Measurements from ENCODE around the gene GUCD1.

Gene GUCD1

GRCh38 chr22:24523873-24524272 lies 31.1 kb downstream of the GUCD1 start:
- no peak for DNase-seq

GRCh38 chr22:24521791-24522245 lies 33.1 kb downstream of the GUCD1 start:
- no peak for DNase-seq

GRCh38 chr22:24519496-24519895 lies 35.4 kb downstream of the GUCD1 start:
- no peak for DNase-seq

- DNase-seq: no peak
These were observed 36.0 kb downstream of the GUCD1 start for GRCh38 chr22:24518771-24519485.

- DNase-seq: no peak
These were observed 36.7 kb downstream of the GUCD1 start for GRCh38 chr22:24518228-24518627.

GRCh38 chr22:24517446-24517845 lies 37.5 kb downstream of the GUCD1 start:
- no peak for DNase-seq

- DNase-seq: no peak
These were observed 38.6 kb downstream of the GUCD1 start for GRCh38 chr22:24516301-24516737.

GRCh38 chr22:24515027-24515338 lies 40.0 kb downstream of the GUCD1 start:
- DNase-seq: no peak

GRCh38 chr22:24514241-24515026 lies 40.5 kb downstream of the GUCD1 start:
- DNase-seq: no peak

- DNase-seq: no peak
These were observed 41.3 kb downstream of the GUCD1 start for GRCh38 chr22:24513378-24514240.

GRCh38 chr22:24512043-24512442 lies 42.9 kb downstream of the GUCD1 start:
- DNase-seq: no peak

GRCh38 chr22:24510637-24511625 lies 44.0 kb downstream of the GUCD1 start:
- no peak for DNase-seq

GRCh38 chr22:24507716-24508115 lies 47.2 kb downstream of the GUCD1 start:
- no peak for DNase-seq

- DNase-seq: no peak
These were observed 48.0 kb downstream of the GUCD1 start for GRCh38 chr22:24506802-24507438.

GRCh38 chr22:24504956-24505736 lies 49.8 kb downstream of the GUCD1 start:
- no peak for DNase-seq

- no peak for DNase-seq
These were observed 50.4 kb downstream of the GUCD1 start for GRCh38 chr22:24504540-24504939.

- no peak for DNase-seq
These were observed 51.0 kb downstream of the GUCD1 start for GRCh38 chr22:24503843-24504338.

GRCh38 chr22:24503137-24503842 lies 51.6 kb downstream of the GUCD1 start:
- peak; percentile 58 for DNase-seq

GRCh38 chr22:24502541-24502940 lies 52.4 kb downstream of the GUCD1 start:
- DNase-seq: no peak

- no peak for DNase-seq
These were observed 52.9 kb downstream of the GUCD1 start for GRCh38 chr22:24502034-24502433.

Measured in activated CD4-positive, CD25-positive, alpha-beta regulatory T cell treated with anti-CD3 and anti-CD28 coated beads, Interleukin-2, amount 50 U/mL, for 72 hours (primary cell).